GM18520 (cell line): ENCODE data around the gene KDM6A.
"Not testable (repeated sequence)": the region's sequence is repeated elsewhere in the genome, so short reads cannot be mapped to it uniquely, and the experiment has no call there.

Experiments
- ATAC-seq: cut with Tn5 transposase; IDR thresholded peaks from one replicate; pipeline ENCODE4 v1.9.1; 2021; ENCODE audit not compliant: unreplicated experiment

The KDM6A gene

GRCh38 chrX:44889824-44890223 is 16.8 kb downstream of the KDM6A start:
- no peak for ATAC-seq

GRCh38 chrX:44890247-44890646 is 17.3 kb downstream of the KDM6A start:
- ATAC-seq: no peak

GRCh38 chrX:44890687-44891086 is 17.7 kb downstream of the KDM6A start:
- not testable (repeated sequence) for ATAC-seq

GRCh38 chrX:44891642-44892041 is 18.7 kb downstream of the KDM6A start:
- ATAC-seq: no peak

- ATAC-seq: no peak
These were observed 23.8 kb downstream of the KDM6A start for GRCh38 chrX:44896876-44897186.

- no peak for ATAC-seq
These were observed 24.6 kb downstream of the KDM6A start for GRCh38 chrX:44897539-44897938.

GRCh38 chrX:44898411-44899221 is 25.6 kb downstream of the KDM6A start:
- ATAC-seq: no peak

GRCh38 chrX:44899946-44900345 is 27.0 kb downstream of the KDM6A start:
- no peak for ATAC-seq

GRCh38 chrX:44903107-44903506 is 30.1 kb downstream of the KDM6A start:
- no peak for ATAC-seq

- ATAC-seq: no peak
These were observed 31.0 kb downstream of the KDM6A start for GRCh38 chrX:44903830-44904530.

- ATAC-seq: no peak
These were observed 31.6 kb downstream of the KDM6A start for GRCh38 chrX:44904542-44905115.

GRCh38 chrX:44906041-44906440 is 33.1 kb downstream of the KDM6A start:
- ATAC-seq: no peak

- ATAC-seq: no peak
These were observed 33.6 kb downstream of the KDM6A start for GRCh38 chrX:44906542-44906941.

- ATAC-seq: no peak
These were observed 35.2 kb downstream of the KDM6A start for GRCh38 chrX:44908153-44908552.

- no peak for ATAC-seq
These were observed 35.8 kb downstream of the KDM6A start for GRCh38 chrX:44908827-44909226.

GRCh38 chrX:44910508-44910907 is 37.5 kb downstream of the KDM6A start:
- ATAC-seq: not testable (repeated sequence)

GRCh38 chrX:44911074-44911600 is 38.1 kb downstream of the KDM6A start:
- not testable (repeated sequence) for ATAC-seq

- ATAC-seq: no peak
These were observed 40.9 kb downstream of the KDM6A start for GRCh38 chrX:44913656-44914531.

- ATAC-seq: no peak
These were observed 41.7 kb downstream of the KDM6A start for GRCh38 chrX:44914532-44915198.

- no peak for ATAC-seq
These were observed 42.4 kb downstream of the KDM6A start for GRCh38 chrX:44915361-44915868.
